Stimulated activated CD4-positive, alpha-beta T cell treated with anti-CD3 and anti-CD28 coated beads, TNF-alpha, amount 100 ng/mL, for 4 hours (primary cell): ENCODE results near the gene CARD16.
"Not testable (repeated sequence)": the region's sequence is repeated elsewhere in the genome, so short reads cannot be mapped to it uniquely, and the experiment has no call there.

Experiments used
- DNase-seq, 3 experiments: peaks; one replicate each; pipeline ENCODE4 v3.0.0-alpha.2; 2020; ENCODE audit warnings: low read depth in 3 of 3

CARD16 gene

DNA sequence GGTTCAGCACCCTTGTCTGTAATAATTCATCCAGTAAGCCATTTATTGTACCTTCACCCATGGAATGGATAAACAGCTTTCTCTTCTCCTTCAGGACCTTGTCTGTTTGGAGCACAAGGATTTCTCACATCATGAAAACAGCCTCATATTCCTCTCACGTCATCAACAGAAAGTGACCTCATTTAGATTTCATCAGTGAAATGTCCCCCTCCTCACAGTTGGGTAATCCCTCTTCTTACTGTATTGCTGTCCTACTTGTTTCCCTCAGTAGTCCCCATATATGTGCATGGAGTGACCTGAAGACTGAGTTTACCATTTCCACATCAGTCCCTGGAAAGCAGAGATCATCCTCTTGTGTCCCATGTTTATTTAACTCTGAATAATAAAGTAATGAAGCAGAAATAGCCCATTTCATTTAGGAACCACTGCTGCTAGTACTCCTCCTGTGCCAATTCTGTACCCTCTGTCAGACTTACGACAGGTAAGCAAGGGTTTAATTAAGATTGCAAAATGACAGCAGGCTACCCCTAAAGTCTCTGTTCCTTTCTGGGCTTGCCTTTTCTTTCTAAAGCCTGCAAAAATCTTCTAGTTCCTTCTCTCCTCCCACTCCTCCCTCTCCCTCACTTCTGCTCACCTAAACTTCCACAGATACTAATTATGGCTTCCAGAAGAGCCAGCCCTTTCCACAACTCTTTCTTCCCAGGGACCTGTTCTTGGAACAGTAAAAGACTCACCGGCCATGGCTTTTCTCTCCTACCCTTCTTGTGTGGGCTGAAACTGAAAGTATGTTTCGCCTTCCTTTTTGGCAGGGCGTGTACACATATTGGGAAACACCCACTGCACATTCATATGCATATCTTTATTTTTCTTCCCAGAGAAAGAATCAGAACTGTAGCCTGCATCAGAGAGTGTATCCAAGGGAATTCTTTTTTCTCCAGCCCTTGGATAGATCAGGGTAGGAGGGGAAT is at the start of gene CARD16:
Gene CARD16, minus strand, starts transcription at position 779 of the 968 bp plus-strand sequence. Its CDS starts 38 bp downstream, at position 741.
- not testable (repeated sequence) for DNase-seq

DNA sequence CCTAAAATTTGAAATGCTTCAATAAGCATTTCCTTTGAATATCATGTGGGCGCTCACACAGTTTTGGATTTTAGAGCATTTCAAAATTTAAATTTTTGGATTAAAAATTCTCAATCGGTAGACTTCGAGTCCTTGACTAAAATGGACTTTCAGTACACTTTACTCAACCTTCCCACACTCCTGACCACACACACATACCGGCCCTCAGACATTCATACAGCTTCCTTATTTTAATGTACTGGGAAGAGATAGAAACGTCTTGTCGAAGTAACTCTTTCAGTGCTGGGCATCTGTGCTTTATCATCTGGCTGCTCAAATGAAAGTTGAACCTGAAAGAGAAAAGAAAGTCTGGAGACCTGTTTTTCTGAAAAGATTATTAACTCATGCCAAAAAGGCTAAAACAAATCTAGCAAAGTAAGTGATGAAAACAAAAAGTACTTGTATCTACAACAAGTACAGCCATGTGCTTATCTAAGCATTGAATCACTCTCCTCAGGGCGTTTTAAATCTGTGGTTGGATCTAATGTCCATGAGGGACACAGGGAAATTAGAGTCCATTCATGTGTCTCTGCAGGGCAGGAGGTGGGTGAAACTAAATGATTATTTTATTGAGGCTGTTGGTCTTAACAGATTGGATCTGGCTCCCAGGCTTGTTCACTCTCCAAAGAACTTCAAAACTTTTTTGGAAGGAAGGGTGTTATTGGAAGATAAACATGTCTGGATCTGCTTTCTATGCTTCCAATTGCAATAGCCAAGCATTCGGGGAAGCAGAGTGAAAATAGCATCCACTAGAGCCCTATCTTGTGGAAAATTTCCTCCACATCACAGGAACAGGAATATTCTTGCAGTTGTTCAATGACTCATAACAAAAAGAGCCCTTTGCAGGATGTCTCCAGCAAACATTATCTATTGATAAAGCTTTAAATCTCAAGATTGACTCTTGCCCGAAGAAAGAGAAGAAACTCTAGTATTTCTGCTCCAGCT is 47.4 kb upstream of the CARD16 start:
- no peak for DNase-seq

DNA sequence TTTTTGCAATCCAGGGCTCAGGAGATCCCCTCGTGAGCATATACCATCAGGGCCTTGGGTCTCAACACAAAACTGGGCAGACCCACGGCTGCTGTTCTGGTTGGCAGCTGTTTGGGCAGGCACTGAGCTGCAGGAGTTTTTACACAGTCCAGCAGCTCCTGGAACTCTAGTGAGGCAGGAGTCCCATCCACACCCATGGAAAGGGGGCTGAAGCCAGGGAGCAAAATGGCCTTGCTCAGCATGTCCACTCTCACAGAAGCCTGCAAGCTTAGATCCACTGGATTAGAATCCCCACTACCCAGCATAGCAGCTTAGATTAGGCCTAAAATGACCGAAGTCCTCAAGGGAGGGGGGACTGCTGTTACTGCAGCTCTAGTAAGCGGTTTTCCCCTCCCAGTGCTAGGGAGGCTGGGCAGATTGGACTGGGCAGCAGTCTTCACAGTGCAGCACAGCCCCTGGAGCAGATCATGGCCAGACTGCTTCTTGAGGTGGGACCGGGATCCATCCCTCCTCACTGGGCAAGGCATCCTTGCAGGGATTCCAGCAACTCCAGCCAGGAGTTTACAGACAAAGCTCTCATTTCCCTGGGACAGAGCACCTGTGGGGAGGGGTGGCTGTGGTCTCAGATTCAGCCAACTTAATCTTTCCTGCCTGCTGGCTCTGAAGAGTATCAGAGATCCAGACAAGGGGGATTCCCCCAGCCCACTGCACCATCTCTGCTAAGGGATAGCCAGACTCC is 36.4 kb upstream of the CARD16 start:
- DNase-seq = no peak

DNA sequence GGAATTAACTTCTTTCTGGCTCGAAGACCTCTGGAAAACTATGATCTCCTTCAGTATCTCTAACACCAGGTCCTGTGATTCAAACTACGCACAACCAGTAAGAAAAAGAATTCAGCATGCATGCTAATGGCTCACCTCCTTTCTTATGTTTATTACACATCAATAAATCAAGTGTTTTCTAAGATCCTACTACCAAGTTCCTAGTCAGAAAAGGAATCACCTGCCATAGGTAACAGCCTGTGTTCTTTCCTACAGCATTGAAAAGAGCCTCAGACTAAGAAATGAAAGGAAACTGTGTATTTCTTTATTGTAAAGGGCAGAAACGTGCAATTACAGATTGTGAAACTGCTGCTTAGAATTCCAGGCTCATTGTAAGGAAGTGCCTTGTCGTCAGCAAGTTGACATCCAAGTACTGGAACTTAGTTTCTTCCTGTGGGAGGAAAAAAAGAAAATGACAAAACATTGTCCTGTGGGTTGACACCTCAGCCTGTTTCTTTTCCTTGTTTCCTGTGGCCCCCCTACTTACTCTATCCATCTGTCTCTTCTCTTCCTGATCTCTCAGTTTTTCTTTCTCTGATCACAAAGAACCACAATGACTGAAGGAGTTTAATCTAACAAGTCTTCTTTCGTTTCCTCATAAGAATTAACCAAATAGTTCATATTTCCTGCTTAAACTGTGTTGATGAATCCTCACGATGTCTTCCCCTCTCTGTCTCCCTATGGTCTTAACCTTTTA is 35.2 kb upstream of the CARD16 start:
- DNase-seq = not testable (repeated sequence)

DNA sequence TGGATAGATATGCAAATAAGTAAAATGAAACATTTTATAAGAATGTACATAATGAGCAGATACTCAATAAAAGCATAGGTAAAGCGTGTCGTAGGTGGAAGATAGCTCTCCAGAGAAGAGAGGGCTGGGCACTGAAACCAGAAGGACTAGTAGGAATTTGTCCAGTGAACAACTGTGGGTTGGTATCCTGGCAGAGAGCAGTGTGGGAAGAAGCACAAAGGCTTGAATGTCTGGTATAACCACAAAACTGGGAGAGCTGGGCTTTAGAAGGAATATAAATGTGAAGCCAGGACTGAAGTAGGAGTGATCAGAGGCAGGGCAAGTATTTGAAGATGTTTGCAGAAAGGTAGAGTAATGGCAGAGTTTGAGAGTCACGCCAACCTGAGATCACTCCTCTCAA is 33.1 kb upstream of the CARD16 start:
- no peak for DNase-seq

DNA sequence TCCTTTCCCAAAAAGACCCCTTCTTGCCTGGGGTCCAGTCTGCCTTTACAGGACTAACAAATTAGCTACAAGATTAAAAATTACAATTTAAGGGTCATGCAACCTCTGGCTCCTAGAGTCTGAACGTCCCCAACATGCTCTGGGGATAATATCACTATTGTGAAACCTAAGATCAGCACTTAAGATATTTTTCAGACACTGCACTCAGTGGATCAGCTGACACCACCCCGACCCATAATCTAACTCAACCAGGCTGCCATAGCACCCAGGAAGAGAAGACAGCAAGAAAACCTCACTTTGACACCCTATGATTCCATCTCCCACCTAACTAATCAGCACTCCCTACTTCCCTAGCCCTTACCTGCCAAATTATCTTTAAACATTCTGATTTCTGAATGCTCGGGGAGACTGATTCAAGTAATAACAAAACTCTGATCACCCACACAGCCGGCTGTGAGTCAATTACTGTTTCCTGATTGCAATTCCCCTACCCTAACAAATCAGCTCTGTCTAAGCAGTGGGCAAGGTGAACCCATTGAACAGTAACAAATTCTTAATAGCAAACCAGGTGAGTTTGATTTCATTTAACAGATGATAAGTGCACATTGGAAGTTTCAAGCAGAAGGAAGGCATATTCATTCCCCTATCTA is 32.1 kb upstream of the CARD16 start:
- DNase-seq = not testable (repeated sequence)

DNA sequence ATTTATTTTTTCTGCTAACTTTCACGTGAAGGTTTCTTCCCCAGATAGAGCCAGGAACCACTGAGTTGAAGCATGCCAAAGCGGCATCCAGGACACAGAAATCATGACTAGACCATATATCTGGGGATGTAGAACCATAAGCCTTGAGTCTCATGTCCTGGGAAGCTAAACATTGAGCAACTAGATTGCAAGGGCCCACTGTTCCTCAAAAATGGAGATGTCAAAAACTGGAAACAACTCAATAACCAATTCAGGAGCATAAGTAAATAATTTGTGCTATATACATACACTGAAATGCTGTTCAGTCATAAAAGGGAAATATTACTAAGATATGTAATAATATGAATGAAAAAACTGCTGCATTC is 29.0 kb upstream of the CARD16 start:
- no peak for DNase-seq

DNA sequence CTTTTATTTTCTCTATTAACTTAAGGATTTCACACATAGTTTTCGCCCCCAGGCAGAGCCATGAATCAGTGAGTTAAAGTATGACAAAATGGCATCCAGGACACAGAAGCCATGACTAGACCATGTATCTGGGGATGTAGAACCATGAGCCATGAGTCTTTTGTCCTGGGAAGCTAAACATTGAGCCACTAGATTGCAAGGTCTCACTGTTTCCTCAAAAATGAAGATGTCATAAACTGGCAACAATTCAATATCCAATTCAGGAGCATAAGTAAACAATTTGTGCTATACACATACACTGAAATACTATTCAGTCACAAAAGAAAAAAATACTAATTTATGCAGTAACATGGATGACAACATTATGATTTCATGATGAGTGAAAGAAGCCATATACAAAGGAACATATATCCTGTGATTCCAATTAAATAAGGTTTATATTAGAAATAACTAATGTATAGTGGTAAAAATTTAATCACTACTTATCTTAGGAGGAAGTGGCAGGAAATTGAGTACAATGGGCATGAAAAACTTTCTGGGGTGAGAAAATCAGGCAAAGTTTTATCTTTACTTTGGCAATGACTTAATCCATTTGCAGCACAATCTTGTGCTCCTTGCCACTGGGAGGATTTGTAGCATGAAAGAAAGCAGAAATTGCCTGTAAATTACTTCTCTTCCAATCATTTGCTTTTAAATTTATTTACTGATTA is 28.5 kb upstream of the CARD16 start:
- no peak for DNase-seq

DNA sequence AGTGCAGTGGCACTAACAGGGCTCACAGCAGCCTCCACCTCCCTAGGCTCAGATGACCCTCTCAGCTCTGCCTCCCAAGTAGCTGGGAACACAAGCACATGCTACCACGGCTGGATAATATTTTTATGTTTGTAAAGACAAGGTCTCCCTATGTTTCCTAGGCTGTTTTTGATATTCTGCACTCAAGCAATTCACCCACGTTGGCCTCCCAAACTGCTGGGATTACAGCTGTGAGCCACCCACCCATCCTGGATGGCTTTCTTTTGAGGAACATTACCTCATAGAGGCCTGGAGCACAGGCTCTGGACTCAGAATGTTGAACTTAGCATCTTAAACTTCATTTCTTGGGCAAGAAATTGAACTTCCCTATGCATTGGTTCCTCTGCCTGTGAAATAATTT is 26.9 kb upstream of the CARD16 start:
- DNase-seq = not testable (repeated sequence)

DNA sequence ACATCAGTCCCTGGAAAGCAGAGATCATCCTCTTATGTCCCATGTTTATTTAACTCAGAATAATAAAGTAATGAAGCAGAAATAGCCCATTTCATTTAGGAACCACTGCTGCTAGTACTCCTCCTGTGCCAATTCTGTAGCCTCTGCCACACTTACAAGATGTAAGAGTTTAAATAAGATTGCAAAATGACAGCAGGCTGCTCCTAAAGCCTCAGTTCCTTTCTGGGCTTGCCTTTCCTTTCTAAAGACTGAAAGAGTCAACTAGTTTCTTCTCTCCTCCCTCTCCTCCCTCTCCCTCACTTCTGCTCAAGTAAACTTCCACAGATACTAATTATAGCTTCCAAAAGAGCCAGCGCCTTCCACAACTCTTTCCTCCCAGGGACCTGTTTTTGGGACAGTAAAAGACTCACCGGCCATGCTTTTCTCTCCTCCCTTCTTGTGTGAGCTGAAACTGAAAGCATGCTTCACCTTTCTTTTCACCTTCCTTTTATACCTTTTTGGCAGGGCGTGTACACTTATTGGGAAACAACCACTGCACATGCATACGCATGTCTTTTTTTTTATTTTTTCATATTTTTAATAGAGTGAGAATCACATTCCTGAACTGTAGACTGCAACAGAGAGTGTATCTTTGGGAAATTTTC is 26.1 kb upstream of the CARD16 start:
- no peak for DNase-seq

DNA sequence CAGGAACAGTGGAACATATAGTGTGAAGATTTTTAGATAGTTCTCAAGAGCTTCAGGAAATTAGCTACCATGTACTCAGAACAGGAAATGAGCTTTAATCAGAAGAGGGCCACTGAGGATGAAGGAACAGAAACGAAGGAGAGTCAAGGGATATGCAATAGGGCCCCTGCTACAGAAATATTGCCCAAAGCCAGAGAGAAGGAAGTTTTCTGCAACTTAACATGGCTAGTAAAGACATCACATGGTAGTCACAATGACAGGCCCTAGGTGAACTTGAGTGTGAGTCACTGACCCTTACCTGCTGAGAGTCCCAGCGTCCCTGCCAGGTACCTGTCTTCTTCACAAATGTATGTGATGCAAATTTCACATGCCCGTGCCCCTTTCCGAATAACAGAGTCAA is 25.2 kb upstream of the CARD16 start:
- no peak for DNase-seq

DNA sequence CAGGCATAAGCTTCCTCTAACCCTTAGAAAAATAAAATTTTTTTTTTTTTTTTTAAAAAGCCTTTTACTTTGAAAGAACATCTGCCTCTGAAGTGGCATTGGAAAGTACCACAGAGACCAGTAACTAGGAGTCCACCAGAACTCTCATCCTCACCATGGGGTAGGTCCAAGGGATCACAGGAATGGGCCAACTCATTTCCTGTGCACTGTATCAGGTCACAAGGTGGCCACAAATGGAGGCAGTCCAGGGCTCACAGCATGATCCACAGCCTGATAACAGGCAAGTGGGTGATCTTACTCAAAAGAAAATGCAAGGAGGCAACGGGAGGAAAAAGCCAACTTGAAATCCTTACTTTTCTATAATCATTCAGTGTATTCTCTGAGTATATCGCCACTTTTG is 24.6 kb upstream of the CARD16 start:
- DNase-seq = not testable (repeated sequence)

DNA sequence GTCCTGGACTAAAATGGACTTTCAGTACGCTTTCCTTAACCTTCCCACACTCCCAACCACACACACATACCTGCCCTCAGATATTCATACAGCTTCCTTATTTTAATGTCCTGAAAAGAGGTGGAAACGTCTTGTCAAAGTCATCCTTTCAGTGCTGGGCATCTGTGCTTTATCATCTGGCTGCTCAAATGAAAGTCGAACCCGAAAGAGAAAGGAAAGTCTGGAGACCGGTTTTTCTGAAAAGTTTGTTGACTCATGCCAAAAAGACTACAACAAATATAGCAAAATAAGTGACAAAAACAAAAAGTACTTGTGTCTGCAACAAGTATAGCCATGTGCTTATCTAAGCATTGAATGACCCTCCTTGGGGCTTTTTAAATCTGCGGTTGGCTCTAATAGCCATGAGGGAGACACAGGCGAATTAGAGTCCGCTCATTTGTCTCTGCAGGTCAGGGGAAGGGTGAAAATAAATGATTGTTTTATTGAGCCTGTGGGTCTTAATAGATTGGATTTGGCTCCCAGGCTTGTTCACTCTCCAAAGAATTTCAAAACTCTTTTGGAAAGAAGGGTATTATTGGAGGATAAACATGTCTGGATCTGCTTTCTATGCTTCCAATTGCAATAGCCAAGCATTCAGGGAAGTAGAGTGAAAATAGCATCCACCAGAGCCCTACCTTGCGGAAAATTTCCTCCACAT is 18.3 kb upstream of the CARD16 start:
- DNase-seq = not testable (repeated sequence)

DNA sequence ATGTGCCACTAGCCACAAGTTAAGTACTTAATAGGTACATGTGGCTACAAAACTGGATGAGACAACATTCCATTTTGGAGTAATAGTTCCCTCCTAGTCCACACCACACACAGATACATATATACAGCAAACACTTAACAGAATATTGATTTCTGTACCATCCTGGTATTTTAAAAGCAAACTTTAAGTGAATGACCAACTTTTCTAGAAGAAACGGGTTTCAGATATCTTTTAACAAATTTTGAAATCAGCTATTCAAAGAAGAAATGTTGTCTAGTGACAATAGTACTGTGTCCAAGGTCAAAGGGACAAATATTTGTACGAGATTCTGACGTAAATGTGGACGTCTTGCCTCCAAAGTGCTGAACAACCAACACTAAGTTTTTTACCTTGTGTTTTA is 12.3 kb upstream of the CARD16 start:
- DNase-seq = no peak

DNA sequence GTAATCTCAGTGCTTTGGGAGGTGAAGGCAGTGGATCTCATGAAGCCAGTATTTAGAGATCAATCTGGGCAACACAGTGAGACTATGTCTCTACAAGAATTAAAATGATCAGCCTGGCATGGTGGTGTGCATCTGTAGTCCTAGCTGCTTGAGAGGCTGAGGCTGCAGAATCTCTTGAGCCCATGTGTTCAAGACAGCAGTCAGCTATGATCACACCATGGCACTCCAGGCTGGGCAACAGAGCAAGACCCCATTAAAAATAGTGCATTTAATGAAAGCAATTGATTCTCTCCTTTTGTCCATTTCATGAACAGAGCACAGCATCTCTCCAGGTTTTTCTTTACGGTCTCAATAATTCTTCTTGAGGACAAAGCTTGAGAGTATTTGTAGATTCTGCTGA is 11.3 kb upstream of the CARD16 start:
- no peak for DNase-seq

DNA sequence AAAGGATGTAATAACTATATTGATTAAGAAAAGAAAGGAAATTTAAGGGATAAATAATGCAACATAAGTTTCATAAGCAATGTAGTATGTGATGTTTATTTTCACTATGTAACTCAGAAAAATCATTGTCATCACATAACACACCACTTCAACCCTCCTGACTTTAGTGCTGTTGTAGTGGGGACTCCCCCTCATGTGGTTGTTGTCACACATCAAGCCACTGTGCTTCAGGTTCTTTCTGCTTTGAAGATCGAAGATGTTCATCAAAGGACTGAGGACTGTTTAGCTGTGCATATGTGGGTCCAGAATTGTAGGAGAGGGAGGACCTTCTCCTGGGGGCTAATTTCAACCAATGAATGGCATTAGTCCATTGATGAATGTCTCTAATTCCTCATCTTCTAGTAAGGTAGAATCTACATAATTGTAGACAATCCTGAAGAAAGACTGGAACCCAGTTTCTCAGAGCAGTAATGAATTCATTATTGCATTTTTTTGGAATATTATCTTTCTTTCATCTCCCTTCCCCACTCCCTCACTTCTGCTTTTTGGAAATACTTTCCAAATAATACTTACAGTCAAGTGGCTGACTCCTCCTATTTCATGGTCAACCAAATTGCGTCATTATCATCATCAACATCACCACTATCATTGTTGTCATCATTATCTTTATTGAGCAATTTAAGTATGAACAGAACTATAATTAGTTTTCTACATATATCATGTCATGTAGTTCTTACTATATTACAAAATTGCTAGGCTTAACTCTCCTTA is 9.8 kb upstream of the CARD16 start:
- no peak for DNase-seq

DNA sequence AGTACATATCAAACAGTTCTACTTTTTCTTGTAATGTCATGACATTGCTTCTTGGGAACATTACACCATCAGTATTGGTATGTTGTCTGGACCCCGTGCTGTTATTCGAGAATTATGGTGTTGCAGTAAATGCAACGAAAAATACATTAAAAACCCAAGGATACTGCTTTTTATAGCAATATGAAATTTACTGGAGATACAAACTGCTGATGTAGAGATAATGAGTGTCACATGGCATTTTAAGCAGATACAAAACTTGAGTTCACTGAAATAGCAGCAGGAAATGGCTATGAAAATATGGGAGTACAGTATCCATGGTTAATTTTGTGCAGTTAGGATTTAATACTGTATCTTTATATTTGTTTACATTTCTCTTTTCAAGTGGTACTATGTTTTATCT is 7.4 kb upstream of the CARD16 start:
- no peak for DNase-seq

DNA sequence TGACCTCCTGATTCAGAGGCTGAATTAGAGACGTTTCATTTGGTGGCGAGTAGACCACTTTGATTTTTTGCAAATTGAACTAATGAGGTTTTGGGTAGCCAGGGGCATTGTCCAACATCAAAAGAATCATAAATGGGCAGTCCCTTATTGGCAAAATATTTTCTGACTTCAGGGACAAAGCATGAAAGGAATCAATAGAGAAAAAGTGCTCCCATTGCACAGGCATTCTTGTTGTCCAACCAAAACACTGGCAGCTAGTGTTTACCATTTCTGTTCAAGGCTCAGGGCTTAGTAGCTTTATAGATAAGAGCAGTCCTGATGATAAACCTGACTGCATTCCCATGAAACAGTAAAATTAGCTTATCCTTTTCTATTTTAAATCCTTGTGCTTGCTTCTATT is 6.4 kb upstream of the CARD16 start:
- no peak for DNase-seq
